ENCODE results near the gene HIP1. TPM values are rescaled to one million over a fixed set of nuclear protein-coding genes. Genes with fewer than 3 reads are reported as not detected.

The HIP1 gene
- polyA plus RNA-seq, 3 donors: 4.3 to 14.8 (median 5.3) TPM

DNA sequence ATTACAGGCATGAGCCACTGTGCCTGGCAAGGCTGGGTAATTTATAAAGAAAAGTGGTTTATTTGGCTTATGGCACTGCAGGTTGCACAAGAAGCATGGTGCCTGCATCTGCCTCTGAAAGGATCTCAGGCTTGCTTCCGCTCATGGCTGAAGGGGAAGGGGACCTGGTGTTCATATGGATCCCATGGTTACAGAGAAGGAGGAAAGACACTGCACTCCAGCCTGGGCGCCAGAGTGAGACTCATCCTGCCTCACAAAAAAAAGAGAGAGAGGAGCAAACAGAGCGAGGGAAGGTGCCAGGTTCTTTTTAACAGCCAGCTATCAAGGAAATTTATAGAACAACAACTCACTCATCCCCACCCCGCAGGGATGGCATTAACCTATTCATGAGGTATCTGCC, 36.2 kb downstream of the HIP1 start:
- H3K36me3 ChIP-seq (replicated peaks in 1 of 2; ENCODE audit: control insufficient read depth in 1 of 2, insufficient read depth in 2 of 2, low read length in 2 of 2): no peaks in the 10 kb centered on the region
- 88% methylated on average over 3 of the region's 4 CpGs for WGBS (ENCODE audit: insufficient coverage)

DNA sequence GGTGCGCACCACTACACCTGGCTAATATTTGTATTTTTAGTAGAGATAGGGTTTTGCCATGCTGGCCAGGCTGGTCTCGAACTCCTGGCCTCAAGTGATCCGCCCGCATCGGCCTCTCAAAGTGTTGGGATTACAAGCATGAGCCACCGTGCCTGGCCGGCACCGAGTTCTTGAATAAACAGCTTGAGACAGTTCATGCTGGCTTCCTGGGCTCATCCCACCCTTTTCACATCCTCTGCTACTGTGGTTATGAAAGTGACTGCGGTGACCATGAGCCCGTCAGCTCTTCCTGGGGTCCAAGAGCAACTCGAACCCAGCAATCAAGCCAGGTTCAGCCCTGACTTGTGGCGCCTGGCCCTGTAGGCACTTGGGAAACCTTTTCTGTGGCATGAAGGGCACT, 38.7 kb downstream of the HIP1 start:
- TF ChIP-seq, protein P1, sequence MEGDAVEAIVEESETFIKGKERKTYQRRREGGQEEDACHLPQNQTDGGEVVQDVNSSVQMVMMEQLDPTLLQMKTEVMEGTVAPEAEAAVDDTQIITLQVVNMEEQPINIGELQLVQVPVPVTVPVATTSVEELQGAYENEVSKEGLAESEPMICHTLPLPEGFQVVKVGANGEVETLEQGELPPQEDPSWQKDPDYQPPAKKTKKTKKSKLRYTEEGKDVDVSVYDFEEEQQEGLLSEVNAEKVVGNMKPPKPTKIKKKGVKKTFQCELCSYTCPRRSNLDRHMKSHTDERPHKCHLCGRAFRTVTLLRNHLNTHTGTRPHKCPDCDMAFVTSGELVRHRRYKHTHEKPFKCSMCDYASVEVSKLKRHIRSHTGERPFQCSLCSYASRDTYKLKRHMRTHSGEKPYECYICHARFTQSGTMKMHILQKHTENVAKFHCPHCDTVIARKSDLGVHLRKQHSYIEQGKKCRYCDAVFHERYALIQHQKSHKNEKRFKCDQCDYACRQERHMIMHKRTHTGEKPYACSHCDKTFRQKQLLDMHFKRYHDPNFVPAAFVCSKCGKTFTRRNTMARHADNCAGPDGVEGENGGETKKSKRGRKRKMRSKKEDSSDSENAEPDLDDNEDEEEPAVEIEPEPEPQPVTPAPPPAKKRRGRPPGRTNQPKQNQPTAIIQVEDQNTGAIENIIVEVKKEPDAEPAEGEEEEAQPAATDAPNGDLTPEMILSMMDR (IDR thresholded peaks at IDR 0.05): no peak
- H3K9ac ChIP-seq (ENCODE audit: insufficient read depth, low read length, poor library complexity, severe bottlenecking): no peak overlapping the region
- intact Hi-C loops (cut with micrococcal nuclease): no loop called here
- WGBS (ENCODE audit: insufficient coverage): 90% methylated on average over 7 of the region's 12 CpGs
- no peaks in the 10 kb centered on the region for H3K36me3 ChIP-seq (replicated peaks in 1 of 2; ENCODE audit: control insufficient read depth in 1 of 2, insufficient read depth in 2 of 2, low read length in 2 of 2)
- H3K9me3 Mint-ChIP-seq: no peaks in the 10 kb centered on the region
- no peak overlapping the region for H2AFZ ChIP-seq (ENCODE audit: insufficient read depth, low read depth, low read length, poor library complexity, severe bottlenecking)
- H3K4me2 ChIP-seq (replicated peaks; ENCODE audit: extremely low read depth, low read length, poor library complexity, severe bottlenecking): no peak overlapping the region
- peaks cover 0 to 4% of the 10 kb centered on the region in 2 donors for H3K36me3 Mint-ChIP-seq
- no peaks in the 10 kb centered on the region for H3K27me3 ChIP-seq (ENCODE audit: control insufficient read depth in 2 of 2, insufficient read depth in 2 of 2, low read length in 2 of 2)
- peaks cover 2% of the 10 kb centered on the region for H3K4me1 Mint-ChIP-seq
- no peak overlapping the region for H3K27ac ChIP-seq (ENCODE audit: low read depth in 1 of 2, low read length in 2 of 2)
- H3K27ac Mint-ChIP-seq: no peak overlapping the region
- no peak overlapping the region for H3K4me3 Mint-ChIP-seq
- H3K27me3 Mint-ChIP-seq (ENCODE audit: low read depth in 3 of 3): peaks cover 0 to 2% (median 0%) of the 10 kb centered on the region in 3 donors
- no peaks in the 10 kb centered on the region for H4K20me1 ChIP-seq (ENCODE audit: insufficient read depth, low read length)
- no peaks in the 10 kb centered on the region for H3K9me3 ChIP-seq (replicated peaks in 1 of 2; ENCODE audit: control insufficient read depth in 1 of 2, insufficient read depth in 1 of 2, low read length in 2 of 2)
- no peaks in the 10 kb centered on the region for H3K79me2 ChIP-seq (ENCODE audit: insufficient read depth, low read length)
- H3K4me3 ChIP-seq (replicated peaks in 1 of 3; ENCODE audit: low read depth in 2 of 3, low read length in 3 of 3): no peak overlapping the region
- no peak for DNase-seq
- H3K4me1 ChIP-seq (ENCODE audit: control insufficient read depth in 1 of 2, insufficient read depth in 2 of 2, low read length in 2 of 2): peaks cover 0 to 1% of the 10 kb centered on the region in 2 donors

More for the DNA sequence above, 36.2 kb downstream of the HIP1 start:
- Histone ChIP-seq H2AFZ (ENCODE audit: insufficient read depth, low read depth, low read length, poor library complexity, severe bottlenecking) (no peak overlapping the region), H3K9me3 (replicated peaks in 1 of 2; ENCODE audit: control insufficient read depth in 1 of 2, insufficient read depth in 1 of 2, low read length in 2 of 2) (no peaks in the 10 kb centered on the region), H3K4me2 (replicated peaks; ENCODE audit: extremely low read depth, low read length, poor library complexity, severe bottlenecking) (no peak overlapping the region), H3K4me3 (replicated peaks in 1 of 3; ENCODE audit: low read depth in 2 of 3, low read length in 3 of 3) (no peak overlapping the region), H4K20me1 (ENCODE audit: insufficient read depth, low read length) (no peaks in the 10 kb centered on the region), H3K27me3 (ENCODE audit: control insufficient read depth in 2 of 2, insufficient read depth in 2 of 2, low read length in 2 of 2) (no peaks in the 10 kb centered on the region), H3K9ac (ENCODE audit: insufficient read depth, low read length, poor library complexity, severe bottlenecking) (no peak overlapping the region), H3K27ac (ENCODE audit: low read depth in 1 of 2, low read length in 2 of 2) (no peak overlapping the region), H3K79me2 (ENCODE audit: insufficient read depth, low read length) (no peaks in the 10 kb centered on the region), H3K4me1 (ENCODE audit: control insufficient read depth in 1 of 2, insufficient read depth in 2 of 2, low read length in 2 of 2) (peaks cover 0 to 7% of the 10 kb centered on the region in 2 donors)
- Mint-ChIP-seq H3K27ac (no peak overlapping the region), H3K4me1 (peaks cover 10% of the 10 kb centered on the region), H3K36me3 (peaks cover 0 to 1% of the 10 kb centered on the region in 2 donors), H3K27me3 (ENCODE audit: low read depth in 3 of 3) (no peaks in the 10 kb centered on the region), H3K4me3 (no peak overlapping the region), H3K9me3 (peaks cover 0 to 3% (median 0%) of the 10 kb centered on the region in 7 donors)
- intact Hi-C loops (cut with micrococcal nuclease): no loop called here
- DNase-seq: no peak
- TF ChIP-seq, protein P1 (IDR thresholded peaks at IDR 0.05): no peak
